ENCODE data around the gene CEP170B. TPM values are rescaled to one million over a fixed set of nuclear protein-coding genes. Genes with fewer than 3 reads are reported as not detected.
A peak's percentile ranks its signal among the peaks of the same experiment; 100 is the strongest.

The CEP170B gene
- total and polyA plus RNA-seq, 7 donors = 2.0 to 15.7 (median 6.3) TPM

DNA sequence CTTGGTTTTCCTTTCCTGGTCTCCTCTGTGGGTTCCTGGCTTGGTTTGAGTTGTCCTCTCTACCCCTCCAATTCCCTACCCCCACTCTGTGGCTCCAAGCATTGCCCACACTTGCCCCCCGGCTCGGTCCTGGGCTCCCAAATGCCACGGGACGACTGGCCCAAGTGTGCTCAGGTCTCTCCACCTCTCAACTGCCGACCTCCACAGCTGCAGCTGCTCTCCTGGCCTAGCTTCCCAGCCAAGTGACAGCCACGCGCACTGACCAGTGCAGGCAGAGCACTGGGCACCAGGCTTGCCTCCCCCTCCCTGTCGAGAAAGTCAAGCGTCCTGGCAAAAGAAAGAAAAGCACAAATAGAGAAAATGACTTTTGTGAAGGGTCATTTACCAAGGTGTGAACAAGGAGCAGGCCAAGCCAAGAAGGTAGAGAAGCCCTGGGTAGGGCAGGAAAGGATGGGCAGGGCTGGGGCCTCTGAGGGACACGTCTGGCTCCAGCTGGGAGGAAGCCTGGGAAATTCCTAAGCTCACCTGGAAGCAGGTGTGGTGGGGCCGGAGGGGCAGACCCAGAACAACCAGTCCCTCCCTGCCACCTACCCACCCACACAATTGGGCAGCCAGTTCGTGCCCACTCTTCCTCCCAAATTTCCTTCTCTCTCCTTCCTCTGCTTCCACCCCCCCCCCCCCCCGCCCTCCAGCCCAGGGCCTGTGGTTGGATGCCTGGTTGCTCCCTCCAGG is 1.8 kb upstream of the CEP170B start:
- H3K9me3 ChIP-seq = no peaks in the 10 kb centered on the region

GRCh38 chr14:104863923-104864266 is 1.2 kb upstream of the CEP170B start:
- no peaks in the 10 kb centered on the region for H3K36me3 ChIP-seq (ENCODE audit: insufficient read depth in 1 of 2, low read depth in 1 of 2)
- peaks cover 18% of the 10 kb centered on the region for H3K4me1 ChIP-seq
- WGBS, 3 donors = 9 to 14% (median 12%) methylated on average over 12 to 13 of the region's 13 CpGs
- TF ChIP-seq CTCF (IDR thresholded peaks at IDR 0.05) = no peak
- H3K27me3 ChIP-seq (ENCODE audit: insufficient read depth in 3 of 3, low read length in 2 of 3) = peaks cover 0 to 14% (median 11%) of the 10 kb centered on the region in 3 donors
- intact Hi-C loops (cut with DNase I) = no loop called here
- H3K27ac ChIP-seq = no peak overlapping the region
- H3K9me3 ChIP-seq = no peaks in the 10 kb centered on the region
- DNase-seq = peak in 1 of 2 donors; percentile 52
- peak in 1 of 4 donors; percentile 9 for ATAC-seq
- H3K4me3 ChIP-seq = no peak overlapping the region

More for the DNA sequence above, 1.8 kb upstream of the CEP170B start:
- Histone ChIP-seq H3K36me3 (ENCODE audit: insufficient read depth in 1 of 2, low read depth in 1 of 2) (no peaks in the 10 kb centered on the region), H3K4me1 (peaks cover 18% of the 10 kb centered on the region), H3K27ac (no peak overlapping the region), H3K4me3 (no peak overlapping the region), H3K27me3 (ENCODE audit: insufficient read depth in 3 of 3, low read length in 2 of 3) (peaks cover 0 to 14% (median 11%) of the 10 kb centered on the region in 3 donors)
- peak in 1 of 2 donors; percentile 40 for DNase-seq
- intact Hi-C loops (cut with DNase I) = no loop called here
- TF ChIP-seq CTCF (IDR thresholded peaks at IDR 0.05) = no peak
- ATAC-seq = no peak
- WGBS, 3 donors = 44 to 55% (median 53%) methylated on average over 12 to 13 of the region's 13 CpGs

DNA sequence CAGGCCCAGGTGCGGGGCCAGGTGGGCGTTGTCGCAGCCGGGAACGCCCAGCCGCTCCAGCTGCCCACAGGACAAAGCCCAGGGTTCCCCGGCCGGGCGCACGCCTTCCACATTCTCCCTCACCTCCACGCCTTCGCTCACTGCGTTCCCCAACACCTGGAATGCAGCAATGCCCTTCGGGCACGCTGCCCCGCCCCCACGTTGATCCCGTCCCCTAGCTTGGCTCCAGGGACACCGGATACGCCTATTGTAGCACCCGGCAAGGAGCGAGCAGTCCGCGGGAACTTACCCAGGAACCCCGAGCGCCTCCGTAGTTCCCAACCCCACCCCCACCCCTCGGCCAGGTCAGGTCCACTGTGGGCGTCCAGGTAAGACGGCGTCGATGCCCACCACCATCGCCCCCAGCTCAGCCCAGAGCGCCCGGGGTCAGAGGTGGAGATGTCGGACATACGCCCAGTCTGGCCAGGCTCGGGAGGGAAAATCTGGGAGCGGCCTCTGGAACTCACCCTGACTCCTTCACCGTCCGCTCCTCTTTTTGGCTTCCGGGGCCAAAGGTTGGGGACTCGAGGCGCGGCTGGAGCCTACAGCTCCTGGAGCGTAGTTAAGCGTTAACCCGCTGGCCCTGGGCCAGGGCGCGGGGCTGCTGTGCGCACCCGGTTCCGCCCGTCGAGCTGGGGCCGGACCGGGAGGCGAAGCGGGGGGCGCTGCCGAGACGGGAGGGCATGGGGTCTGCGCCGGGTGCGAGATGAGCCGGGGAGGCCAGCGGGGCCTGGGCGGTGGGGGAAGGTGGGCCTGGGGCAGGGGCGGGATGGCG is 594 bp upstream of the CEP170B start:
- peak in 1 of 2 donors; percentile 31 for DNase-seq
- peak overlapping the region; percentile 63 for H3K4me3 ChIP-seq
- no peak overlapping the region for H3K27ac ChIP-seq
- peaks cover 18% of the 10 kb centered on the region for H3K4me1 ChIP-seq
- 2 to 3% (median 2%) methylated on average over 58 to 70 of the region's 70 CpGs for WGBS, 3 donors
- H3K9me3 ChIP-seq = no peaks in the 10 kb centered on the region
- H3K36me3 ChIP-seq (ENCODE audit: insufficient read depth in 1 of 2, low read depth in 1 of 2) = peaks cover 0 to 4% of the 10 kb centered on the region in 2 donors
- intact Hi-C loops (cut with DNase I) = no loop called here
- peak in 3 of 4 donors; percentile 2 to 27 (median 18) for ATAC-seq
- peaks cover 0 to 14% (median 11%) of the 10 kb centered on the region in 3 donors for H3K27me3 ChIP-seq (ENCODE audit: insufficient read depth in 3 of 3, low read length in 2 of 3)
- TF ChIP-seq CTCF (IDR thresholded peaks at IDR 0.05) = no peak

GRCh38 chr14:104865631-104866441 is 768 bp downstream of the CEP170B start:
- peaks cover 18% of the 10 kb centered on the region for H3K4me1 ChIP-seq
- peak overlapping the region; percentile 67 for H3K27ac ChIP-seq
- peaks cover 0 to 14% (median 11%) of the 10 kb centered on the region in 3 donors for H3K27me3 ChIP-seq (ENCODE audit: insufficient read depth in 3 of 3, low read length in 2 of 3)
- ATAC-seq (peak; percentile 66 to 84 (median 74)), DNase-seq (peak; percentile 73 to 83)
- intact Hi-C loops (cut with DNase I) = no loop called here
- H3K36me3 ChIP-seq (ENCODE audit: insufficient read depth in 1 of 2, low read depth in 1 of 2) = peaks cover 0 to 11% of the 10 kb centered on the region in 2 donors
- H3K9me3 ChIP-seq = no peaks in the 10 kb centered on the region
- peak overlapping the region; percentile 74 for H3K4me3 ChIP-seq
- no peak for TF ChIP-seq CTCF (IDR thresholded peaks at IDR 0.05)
- 11 to 23% (median 23%) methylated on average over 31 to 67 of the region's 68 CpGs for WGBS, 3 donors

Data from psoas muscle (tissue), 8 donors.